Measurements from ENCODE around the gene PRKRIP1.
"Not testable (repeated sequence)": the region's sequence is repeated elsewhere in the genome, so short reads cannot be mapped to it uniquely, and the experiment has no call there.

The PRKRIP1 gene

GRCh38 chr7:102432442-102433218, 36.5 kb downstream of the PRKRIP1 start:
- no peak for FAIRE-seq

- no peak for FAIRE-seq
Measured at GRCh38 chr7:102433219-102434038, 37.3 kb downstream of the PRKRIP1 start, which contains the start of gene ORAI2. TSS of gene ORAI2 (plus strand) at chr7:102433575. CDS start at chr7:102438957, 5,382 bp downstream.

GRCh38 chr7:102434039-102434486, 37.9 kb downstream of the PRKRIP1 start:
- no peak for FAIRE-seq

GRCh38 chr7:102436118-102436517, 40.0 kb downstream of the PRKRIP1 start:
- no peak for FAIRE-seq

- FAIRE-seq = no peak
Measured at GRCh38 chr7:102439963-102440795, 44.0 kb downstream of the PRKRIP1 start.

- FAIRE-seq = no peak
Measured at GRCh38 chr7:102444961-102445673, 49.0 kb downstream of the PRKRIP1 start.

GRCh38 chr7:102445674-102446071, 49.5 kb downstream of the PRKRIP1 start:
- FAIRE-seq = no peak

GRCh38 chr7:102446387-102447156, 50.4 kb downstream of the PRKRIP1 start:
- FAIRE-seq = no peak

- no peak for FAIRE-seq
Measured at GRCh38 chr7:102447311-102447710, 51.1 kb downstream of the PRKRIP1 start.

GRCh38 chr7:102449136-102449535, 53.0 kb downstream of the PRKRIP1 start:
- no peak for FAIRE-seq

- no peak for FAIRE-seq
Measured at GRCh38 chr7:102450242-102450641, 54.1 kb downstream of the PRKRIP1 start.

- no peak for FAIRE-seq
Measured at GRCh38 chr7:102451371-102452054, 55.4 kb downstream of the PRKRIP1 start.

- FAIRE-seq = no peak
Measured at GRCh38 chr7:102452451-102452850, 56.3 kb downstream of the PRKRIP1 start.

- FAIRE-seq = no peak
Measured at GRCh38 chr7:102453319-102453718, 57.2 kb downstream of the PRKRIP1 start.

- FAIRE-seq = no peak
Measured at GRCh38 chr7:102454468-102454867, 58.3 kb downstream of the PRKRIP1 start.

- not testable (repeated sequence) for FAIRE-seq
Measured at GRCh38 chr7:102454932-102455331, 58.8 kb downstream of the PRKRIP1 start.

GRCh38 chr7:102455596-102455995, 59.4 kb downstream of the PRKRIP1 start:
- FAIRE-seq = no peak

GRCh38 chr7:102456327-102456726, 60.2 kb downstream of the PRKRIP1 start:
- FAIRE-seq = no peak

- FAIRE-seq = no peak
Measured at GRCh38 chr7:102457352-102457924, 61.3 kb downstream of the PRKRIP1 start.

GRCh38 chr7:102459221-102459844, 63.2 kb downstream of the PRKRIP1 start:
- no peak for FAIRE-seq
